Liver (tissue), 3 donors: ENCODE results near the gene CASP6.

ENCODE experiments used
- ATF3 ChIP-seq: IDR thresholded peaks from 2 replicates; pipeline ENCODE4 v1.6.1; 2016; ENCODE audit warnings: antibody characterized with exemption
- CTCF ChIP-seq: fragments of 150-350 bp; IDR thresholded peaks from 2 replicates; pipeline ENCODE4 v1.5.1; 2017; ENCODE audit warnings: improper control_type of control experiment, low read depth, low read length; ENCODE audit not compliant: missing input control
- FOXA1 ChIP-seq: IDR thresholded peaks from 2 replicates; pipeline ENCODE4 v1.6.1; 2016; ENCODE audit warnings: antibody characterized with exemption
- GABPA ChIP-seq, 2 donors: IDR thresholded peaks in 1 of 2; conservative IDR thresholded peaks in 1 of 2; 2 replicates each; pipeline ENCODE4 v1.6.1; 2016; ENCODE audit warnings: antibody characterized with exemption in 2 of 2, mild to moderate bottlenecking in 1 of 2, moderate library complexity in 1 of 2
- MAX ChIP-seq: IDR thresholded peaks from 2 replicates; pipeline ENCODE4 v1.6.1; 2016; ENCODE audit warnings: antibody characterized with exemption
- RAD21 ChIP-seq, 2 donors: IDR thresholded peaks; 2 replicates each; pipeline ENCODE4 v1.6.1; 2016; ENCODE audit warnings: antibody characterized with exemption in 2 of 2, mild to moderate bottlenecking in 2 of 2
- REST ChIP-seq: IDR thresholded peaks from 2 replicates; pipeline ENCODE4 v1.6.1; 2016; ENCODE audit warnings: antibody characterized with exemption, mild to moderate bottlenecking
- YY1 ChIP-seq: IDR thresholded peaks from 2 replicates; pipeline ENCODE4 v1.6.1; 2016; ENCODE audit warnings: antibody characterized with exemption, mild to moderate bottlenecking
- donor health status: healthy.
- donor health status: healthy.

- TF ChIP-seq CTCF (no peak), RAD21 (IDR thresholded peaks at IDR 0.05) (no peak), ATF3 (no peak), REST (no peak), GABPA (IDR thresholded peaks at IDR 0.05 in 1 of 2, conservative IDR thresholded peaks at IDR 0.05 in 1 of 2) (no peak), FOXA1 (no peak), MAX (no peak), YY1 (no peak)
These were observed 57.2 kb downstream of the CASP6 start for GRCh38 chr4:109645874-109646710.
